Right ventricle myocardium inferior (tissue), 1 donor: ENCODE measurements around the gene DNAAF3. TPM values are rescaled to one million over a fixed set of nuclear protein-coding genes. Genes with fewer than 3 reads are reported as not detected.

ENCODE experiments used
- ATAC-seq: fragments of 200-7000 bp; cut with Tn5 transposase; one replicate; pipeline ENCODE4 v1.9.1; 2020; ENCODE audit warnings: mild to moderate bottlenecking, moderate library complexity
- DNase-seq: peaks from one replicate; pipeline ENCODE4 v3.0.0; 2021; ENCODE audit errors: missing footprints
- intact Hi-C: fragments of 100-400 bp; cut with DNase I; formaldehyde crosslinking; loops from one replicate; pipeline ENCODE4 v1.11.0; 2022
- total RNA-seq: library from RNA; stranded (reverse); fragmentation: NEBNext Ultra II Directional; extraction: Animal tissue kit (Norgen Biotek cat#: 25700); gene quantifications from one replicate; pipeline ENCODE4 v1.2.1, GENCODE V29; 2021
- donor health status: DM: no; HTN: yes; CAD: no; lungs with severe emphysema.

DNAAF3 gene
- total RNA-seq, 1 donor from 2014 or later, result 0.73 TPM

DNA sequence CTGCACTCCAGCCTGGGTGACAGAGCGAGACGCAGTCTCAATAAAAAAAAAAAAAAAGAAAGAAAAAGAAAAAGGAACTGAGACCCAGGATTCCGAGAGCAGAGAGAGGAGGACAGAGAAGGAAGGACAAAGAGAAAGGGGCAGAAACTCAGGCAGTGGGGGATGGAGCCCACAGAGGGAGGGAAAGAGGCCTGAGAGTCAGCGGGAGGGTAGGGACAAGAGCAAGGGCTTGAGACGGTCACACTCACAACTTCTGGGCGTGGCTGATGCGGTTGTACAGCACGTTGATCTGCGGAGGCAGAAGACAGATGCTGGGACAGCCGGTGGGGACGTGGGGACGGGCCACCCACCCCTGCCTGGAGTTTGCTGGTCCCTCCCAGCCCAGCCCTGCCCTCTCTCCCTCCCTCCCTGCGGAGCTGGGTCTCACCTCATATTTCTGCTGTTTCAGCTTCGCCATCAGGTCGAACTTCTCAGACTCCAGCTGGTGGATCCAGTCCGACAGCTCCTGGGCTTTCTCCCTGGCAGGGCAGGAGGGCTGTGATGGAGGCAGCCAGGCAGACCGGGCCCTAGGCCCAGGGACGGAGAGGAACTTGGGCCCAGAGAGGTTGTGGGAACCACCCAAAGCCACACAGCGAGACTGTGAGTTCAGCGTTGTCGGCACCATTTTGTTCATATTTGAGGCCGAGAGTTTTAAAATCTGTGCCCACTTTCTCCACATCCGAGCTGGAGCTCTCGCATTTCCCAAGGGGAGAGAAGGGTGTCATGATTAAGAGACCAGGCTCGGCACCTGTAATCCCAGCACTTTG lies 32.6 kb downstream of the DNAAF3 start:
- DNase-seq, result peak; percentile 63
- ATAC-seq, result no peak
- intact Hi-C loops, result no loop called here

DNA sequence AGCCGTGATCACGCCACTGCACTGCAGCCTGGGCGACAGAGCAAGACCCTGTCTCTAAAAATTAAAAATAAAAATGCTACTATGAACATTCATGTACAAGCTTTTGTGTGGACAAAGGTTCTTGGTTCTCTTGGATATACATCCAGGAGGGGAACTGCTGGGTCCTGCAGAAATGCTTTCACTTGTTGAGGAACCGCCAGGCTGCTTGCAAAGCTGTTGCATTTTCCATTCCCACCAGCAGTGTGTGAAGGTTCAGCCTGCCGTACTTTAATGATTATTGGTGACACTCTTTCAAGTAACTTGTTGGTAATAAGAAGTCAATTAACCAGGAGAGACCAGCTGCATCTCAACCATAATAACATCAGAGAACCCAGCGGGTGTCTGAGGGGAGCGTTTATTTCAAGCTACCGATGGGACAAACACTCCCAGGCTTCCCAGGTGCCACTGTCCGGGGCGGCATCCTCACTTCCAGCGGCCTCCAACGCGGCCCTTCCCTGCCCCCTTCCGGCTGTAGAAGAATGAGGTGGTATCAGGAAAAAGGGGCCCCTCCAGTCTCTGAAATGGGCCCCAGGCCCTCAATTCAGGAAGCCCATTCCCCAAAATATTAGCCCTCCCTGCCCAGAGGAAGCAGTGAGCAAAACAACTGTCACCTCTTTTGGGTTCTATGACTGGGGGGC lies 33.8 kb downstream of the DNAAF3 start:
- intact Hi-C loops, result no loop called here
- DNase-seq (peak; percentile 37), ATAC-seq (no peak)

DNA sequence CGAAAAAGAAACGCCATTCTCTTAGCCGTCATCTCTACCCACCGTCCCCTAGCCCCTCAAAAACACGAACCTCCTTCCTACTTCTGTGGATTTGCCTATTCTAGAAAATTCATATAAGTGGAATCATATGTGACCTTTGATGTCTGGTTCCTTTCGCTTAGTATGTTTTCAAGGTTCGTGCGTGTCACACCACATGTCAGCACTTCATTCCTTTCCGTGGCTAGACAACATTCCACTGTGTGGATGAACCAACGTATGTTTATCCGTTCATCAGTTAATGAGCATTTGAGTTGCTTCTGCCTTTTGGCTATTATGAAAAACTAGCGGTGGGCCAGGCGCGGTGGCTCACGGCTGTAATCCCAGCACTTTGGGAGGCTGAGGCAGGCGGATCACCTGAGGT lies 35.0 kb downstream of the DNAAF3 start:
- ATAC-seq, result no peak
- DNase-seq, result peak; percentile 15
- intact Hi-C loops, result no loop called here

DNA sequence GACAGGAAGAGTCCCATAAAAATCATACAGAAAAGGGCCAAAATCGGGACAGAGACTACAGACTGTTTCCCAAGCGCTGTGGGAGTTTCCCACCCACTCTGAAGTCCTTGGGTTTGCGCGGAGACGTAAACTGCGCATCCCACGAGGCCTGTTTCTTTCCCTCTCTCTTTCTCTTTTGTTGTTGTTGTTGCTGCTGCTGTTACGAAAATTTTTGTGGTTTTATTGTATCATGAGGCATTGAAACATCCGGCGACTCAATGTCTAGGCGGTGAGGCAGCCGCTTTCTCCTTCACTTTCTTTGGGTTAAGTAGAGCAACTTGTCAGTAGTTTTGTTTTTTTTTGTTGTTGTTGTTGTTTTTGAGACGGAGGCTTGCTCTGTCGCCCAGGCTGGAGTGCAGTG lies 47.4 kb downstream of the DNAAF3 start:
- intact Hi-C loops, result loop anchor here (5.0 kb wide), 1 partner anchor 38 kb away; the partner anchor contains the start of gene TNNI3
- no peak for ATAC-seq

DNA sequence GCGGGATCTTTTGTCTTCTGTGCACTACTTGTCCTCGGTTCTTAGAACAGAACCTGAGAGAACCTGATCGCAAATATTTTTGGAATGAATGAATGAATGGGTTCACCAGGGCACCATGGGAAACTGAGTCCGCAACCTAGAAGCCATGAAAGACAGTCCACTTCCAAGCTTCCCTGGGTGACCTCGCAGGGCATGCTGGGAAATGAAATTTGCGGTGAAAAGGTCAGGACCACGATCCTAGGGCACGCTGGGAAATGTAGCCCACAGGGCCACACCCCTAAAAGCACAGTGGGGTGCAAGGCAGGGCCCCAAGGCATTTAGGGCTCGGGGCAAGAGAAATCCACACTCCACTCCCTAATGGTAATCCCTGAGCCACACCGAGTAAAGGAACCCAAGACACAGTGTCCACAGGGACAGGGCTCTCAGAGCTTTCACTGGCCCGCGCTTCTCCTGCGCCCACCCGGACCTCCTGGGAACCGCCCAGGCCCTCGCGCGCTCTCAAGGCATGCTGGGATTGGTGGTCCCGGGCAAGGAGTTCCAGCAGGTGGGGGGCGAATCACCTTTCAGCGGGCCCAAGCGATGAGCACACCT lies 47.9 kb downstream of the DNAAF3 start:
- peak; percentile 24 for ATAC-seq
- intact Hi-C loops, result loop anchor here (5.0 kb wide), 1 partner anchor 39 kb away; the partner anchor contains the start of gene TNNI3
- peak; percentile 66 for DNase-seq

More for the DNA sequence above, 47.4 kb downstream of the DNAAF3 start:
- no peak for DNase-seq

DNA sequence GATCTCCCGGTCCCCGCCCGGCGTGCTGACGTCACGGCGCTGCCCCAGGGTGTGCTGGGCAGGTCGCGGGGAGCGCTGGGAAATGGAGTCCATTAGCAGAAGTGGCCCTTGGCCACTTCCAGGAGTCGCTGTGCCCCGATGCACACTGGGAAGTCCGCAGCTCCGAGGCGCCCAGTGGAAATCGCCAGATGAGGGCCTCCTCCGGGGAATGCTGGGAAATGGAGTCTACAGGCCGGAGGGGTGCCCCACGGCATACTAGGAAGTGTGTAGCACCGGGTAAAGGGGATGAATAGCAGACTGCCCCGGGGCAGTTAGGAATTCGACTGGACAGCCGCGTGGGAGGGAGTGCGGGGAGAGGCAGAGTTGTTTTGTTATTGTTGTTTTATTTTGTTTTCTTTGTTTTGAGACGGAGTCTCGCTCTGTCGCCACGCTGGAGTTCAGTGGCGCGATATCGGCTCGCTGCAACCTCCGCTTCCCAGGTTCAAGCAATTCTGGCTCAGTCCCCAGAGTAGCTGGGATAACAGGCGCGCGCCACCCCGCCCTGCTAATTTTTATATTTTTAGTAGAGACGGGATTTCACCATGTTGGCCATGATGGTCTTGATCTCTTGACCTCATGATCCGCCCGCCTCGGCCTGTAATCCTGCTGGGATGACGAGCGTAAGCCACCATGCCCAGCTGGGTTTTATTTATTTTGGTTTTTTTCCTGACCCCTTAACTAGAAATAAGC lies 48.6 kb downstream of the DNAAF3 start:
- DNase-seq, result peak; percentile 100
- peak; percentile 87 for ATAC-seq
- intact Hi-C loops, result loop anchor here (5.0 kb wide), 1 partner anchor 39 kb away; the partner anchor contains the start of gene TNNI3

DNA sequence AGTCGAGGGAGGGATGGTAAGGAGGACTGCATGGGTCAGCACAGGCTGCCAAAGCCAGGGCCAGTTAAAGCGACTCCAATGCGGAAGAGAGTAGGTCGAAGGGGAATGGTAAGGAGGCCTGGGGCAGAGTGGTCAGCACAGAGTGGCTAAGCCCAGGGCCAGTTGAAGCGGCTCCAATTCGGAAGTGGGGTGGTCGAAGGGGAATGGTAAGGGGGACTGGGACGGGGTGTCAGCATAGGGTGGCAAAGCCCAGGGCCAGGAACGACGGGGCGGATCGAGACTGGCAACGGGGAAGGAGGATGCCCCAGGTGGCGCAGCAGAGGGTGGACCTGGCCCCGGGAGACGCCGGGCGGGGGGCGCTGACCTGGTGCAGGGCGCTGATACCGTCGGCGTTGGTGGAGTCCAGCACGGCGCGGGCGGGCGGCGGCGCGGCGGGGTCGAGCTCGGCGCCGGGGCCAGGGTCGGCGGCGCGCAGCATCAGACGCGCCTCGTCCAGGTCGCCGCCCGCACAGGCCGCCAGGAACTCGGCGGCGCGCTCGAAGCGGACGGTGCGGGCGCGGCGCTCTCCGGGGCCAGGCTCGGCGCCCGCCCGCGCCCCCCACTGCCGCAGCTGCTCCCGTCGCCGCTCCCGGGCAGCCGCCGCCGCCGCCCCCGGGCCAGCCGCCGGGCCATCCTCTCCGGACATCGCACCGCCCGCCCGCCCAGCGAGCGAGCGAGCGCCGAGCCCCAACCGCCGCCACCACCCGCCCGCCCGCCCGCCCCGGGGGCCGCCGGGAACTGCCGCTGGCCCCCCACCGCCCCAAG lies 49.4 kb downstream of the DNAAF3 start, which contains the start of gene PPP1R12C:
Gene PPP1R12C (minus strand): TSS at position 779 of the 804 bp plus-strand sequence. CDS start 94 bp downstream, at position 685.
- no peak for ATAC-seq
- intact Hi-C loops, result loop anchor here (5.0 kb wide), 1 partner anchor 40 kb away; the partner anchor contains the start of gene TNNI3
- DNase-seq, result no peak

DNA sequence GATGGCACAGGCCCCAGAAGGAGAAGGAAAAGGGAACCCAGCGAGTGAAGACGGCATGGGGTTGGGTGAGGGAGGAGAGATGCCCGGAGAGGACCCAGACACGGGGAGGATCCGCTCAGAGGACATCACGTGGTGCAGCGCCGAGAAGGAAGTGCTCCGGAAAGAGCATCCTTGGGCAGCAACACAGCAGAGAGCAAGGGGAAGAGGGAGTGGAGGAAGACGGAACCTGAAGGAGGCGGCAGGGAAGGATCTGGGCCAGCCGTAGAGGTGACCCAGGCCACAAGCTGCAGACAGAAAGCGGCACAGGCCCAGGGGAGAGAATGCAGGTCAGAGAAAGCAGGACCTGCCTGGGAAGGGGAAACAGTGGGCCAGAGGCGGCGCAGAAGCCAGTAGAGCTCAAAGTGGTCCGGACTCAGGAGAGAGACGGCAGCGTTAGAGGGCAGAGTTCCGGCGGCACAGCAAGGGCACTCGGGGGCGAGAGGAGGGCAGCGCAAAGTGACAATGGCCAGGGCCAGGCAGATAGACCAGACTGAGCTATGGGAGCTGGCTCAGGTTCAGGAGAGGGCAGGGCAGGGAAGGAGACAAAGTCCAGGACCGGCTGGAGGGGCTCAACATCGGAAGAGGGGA lies 50.1 kb downstream of the DNAAF3 start:
- DNase-seq, result peak; percentile 87
- ATAC-seq, result peak; percentile 27
- intact Hi-C loops, result loop anchor here (5.0 kb wide), 1 partner anchor 41 kb away; the partner anchor contains the start of gene TNNI3

DNA sequence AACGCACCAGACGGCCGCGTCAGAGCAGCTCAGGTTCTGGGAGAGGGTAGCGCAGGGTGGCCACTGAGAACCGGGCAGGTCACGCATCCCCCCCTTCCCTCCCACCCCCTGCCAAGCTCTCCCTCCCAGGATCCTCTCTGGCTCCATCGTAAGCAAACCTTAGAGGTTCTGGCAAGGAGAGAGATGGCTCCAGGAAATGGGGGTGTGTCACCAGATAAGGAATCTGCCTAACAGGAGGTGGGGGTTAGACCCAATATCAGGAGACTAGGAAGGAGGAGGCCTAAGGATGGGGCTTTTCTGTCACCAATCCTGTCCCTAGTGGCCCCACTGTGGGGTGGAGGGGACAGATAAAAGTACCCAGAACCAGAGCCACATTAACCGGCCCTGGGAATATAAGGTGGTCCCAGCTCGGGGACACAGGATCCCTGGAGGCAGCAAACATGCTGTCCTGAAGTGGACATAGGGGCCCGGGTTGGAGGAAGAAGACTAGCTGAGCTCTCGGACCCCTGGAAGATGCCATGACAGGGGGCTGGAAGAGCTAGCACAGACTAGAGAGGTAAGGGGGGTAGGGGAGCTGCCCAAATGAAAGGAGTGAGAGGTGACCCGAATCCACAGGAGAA lies 50.9 kb downstream of the DNAAF3 start:
- ATAC-seq, result no peak
- intact Hi-C loops, result loop anchor here (5.0 kb wide), 1 partner anchor 42 kb away; the partner anchor contains the start of gene TNNI3
- DNase-seq, result no peak

DNA sequence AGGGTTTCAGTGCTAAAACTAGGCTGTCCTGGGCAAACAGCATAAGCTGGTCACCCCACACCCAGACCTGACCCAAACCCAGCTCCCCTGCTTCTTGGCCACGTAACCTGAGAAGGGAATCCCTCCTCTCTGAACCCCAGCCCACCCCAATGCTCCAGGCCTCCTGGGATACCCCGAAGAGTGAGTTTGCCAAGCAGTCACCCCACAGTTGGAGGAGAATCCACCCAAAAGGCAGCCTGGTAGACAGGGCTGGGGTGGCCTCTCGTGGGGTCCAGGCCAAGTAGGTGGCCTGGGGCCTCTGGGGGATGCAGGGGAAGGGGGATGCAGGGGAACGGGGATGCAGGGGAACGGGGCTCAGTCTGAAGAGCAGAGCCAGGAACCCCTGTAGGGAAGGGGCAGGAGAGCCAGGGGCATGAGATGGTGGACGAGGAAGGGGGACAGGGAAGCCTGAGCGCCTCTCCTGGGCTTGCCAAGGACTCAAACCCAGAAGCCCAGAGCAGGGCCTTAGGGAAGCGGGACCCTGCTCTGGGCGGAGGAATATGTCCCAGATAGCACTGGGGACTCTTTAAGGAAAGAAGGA lies 51.8 kb downstream of the DNAAF3 start:
- intact Hi-C loops, result loop anchor here (5.0 kb wide), 1 partner anchor 43 kb away; the partner anchor contains the start of gene TNNI3
- DNase-seq (no peak), ATAC-seq (no peak)

DNA sequence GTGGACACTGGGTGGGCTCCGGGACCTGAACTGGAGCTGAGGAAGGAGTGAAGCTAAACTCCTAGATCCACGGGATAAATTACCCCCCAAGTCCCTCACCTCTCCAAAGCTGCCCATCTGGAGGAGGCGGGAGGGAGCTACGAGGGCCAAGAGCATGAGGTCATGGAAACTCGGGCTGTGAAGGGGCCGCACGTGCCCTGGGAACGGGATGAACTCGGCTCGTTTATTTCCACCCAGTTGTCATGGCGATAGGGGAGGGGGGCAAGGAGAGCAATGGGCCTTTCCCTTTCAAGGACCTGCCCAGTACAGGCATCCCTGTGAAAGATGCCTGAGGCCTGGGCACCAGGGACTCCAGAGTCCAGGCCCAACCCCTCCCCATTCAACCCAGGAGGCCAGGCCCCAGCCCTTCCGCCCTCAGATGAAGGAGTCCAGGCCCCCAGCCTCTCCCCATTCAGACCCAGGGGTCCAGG lies 52.8 kb downstream of the DNAAF3 start:
- intact Hi-C loops, result loop anchor here (2.0 kb wide), 2 partner anchors 27 to 51 kb away; partner anchors contain the start of gene RDH13
- peak; percentile 67 for ATAC-seq
- DNase-seq, result peak; percentile 91

DNA sequence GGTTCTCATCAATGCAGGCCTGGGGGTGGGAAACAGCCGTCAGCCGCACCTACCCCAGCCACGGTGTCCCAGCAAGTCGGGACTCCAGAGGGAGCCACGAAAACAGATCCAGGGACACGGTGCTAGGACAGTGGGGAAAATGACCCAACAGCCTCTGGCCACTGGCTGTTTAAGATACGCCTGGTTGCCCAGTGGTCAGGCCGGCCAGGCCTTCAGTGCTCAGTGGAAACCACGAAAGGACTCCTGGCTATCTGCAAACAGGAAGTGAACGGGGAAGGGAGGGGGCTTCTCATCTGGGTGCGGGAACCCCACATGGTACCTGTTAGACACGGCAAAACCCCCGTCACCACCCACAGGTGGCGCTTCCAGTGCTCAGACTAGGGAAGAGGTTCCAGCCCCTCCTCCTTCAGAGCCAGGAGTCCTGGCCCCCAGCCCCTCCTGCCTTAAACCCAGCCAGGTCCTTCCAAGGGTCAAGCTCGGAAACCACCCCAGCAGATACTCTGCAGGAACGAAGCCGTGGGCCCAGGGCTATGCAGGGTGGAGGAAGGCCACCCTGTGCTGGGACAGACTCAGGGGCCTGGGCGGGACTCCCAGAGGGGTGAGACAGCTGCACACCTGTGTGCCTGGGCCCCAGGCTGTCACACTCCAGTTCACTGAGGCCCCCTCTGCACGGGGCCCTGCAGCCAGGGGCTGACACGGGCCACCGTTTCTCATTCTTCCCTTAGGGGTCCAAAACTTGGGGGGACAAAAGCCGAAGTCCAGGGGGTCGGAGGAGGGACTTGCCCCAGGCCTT lies 53.4 kb downstream of the DNAAF3 start:
- ATAC-seq (no peak), DNase-seq (peak; percentile 53)
- intact Hi-C loops, result loop anchor here (2.0 kb wide), 2 partner anchors 26 to 50 kb away; partner anchors contain the start of gene RDH13

DNA sequence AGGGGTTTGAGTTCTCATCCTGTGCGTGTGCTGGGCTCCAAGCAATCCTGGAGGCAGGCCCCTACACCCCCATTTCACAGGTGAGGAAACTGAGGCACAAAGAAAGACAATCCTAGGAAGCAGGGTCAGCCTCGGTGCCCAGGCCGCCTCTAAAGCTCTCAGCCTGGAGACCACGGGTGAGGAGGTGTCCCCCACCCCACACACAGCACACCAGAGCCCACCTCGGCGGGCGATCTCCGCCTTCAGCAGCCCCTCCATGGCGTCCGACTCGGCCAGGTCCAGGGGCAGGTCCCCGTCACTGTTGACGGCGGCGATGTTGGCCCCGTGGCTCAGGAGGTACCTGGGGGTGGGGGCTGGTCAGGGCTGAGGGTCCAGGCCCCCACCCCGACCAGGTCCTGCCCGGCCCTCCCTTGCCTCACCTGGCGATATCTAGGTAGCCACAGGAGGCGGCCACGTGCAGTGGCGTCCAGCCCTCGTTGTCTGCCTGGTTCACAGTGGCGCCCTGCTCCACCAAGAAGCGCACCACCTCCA lies 54.1 kb downstream of the DNAAF3 start:
- intact Hi-C loops, result loop anchor here (2.0 kb wide), 2 partner anchors 26 to 50 kb away; partner anchors contain the start of gene RDH13
- no peak for ATAC-seq
- no peak for DNase-seq

DNA sequence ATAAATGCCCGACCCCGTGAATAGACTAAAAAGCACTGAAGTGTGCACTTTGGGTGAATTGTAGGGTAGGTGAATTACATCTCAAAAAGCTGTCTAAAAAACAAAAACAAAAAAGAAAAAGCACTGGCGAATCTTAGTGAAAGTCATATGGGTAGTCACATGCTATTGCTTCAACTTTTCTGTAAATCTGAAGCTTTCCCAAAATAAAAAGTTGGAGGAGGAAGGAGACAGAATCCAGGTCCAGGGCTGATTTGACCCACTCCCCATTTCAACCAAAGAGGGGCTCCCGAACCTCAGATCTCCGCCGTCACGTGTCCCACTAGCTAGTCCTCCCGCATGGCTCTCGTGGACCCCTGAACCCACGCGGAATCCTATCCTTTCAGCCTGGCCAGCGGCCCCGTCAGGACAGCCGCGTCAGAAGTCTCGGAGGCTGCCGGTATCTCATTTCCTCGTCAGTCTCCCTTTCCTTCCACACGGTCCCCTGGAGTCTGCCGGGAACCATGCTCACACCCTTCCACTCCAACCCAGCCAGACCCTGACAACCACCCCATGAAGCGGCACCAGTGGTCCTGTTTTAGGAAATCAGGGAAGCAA lies 55.1 kb downstream of the DNAAF3 start:
- DNase-seq (no peak), ATAC-seq (no peak)
- intact Hi-C loops, result no loop called here
